HuH-7 (cell line): ENCODE data around the gene ZNF787.
"Not testable (repeated sequence)": the region's sequence is repeated elsewhere in the genome, so short reads cannot be mapped to it uniquely, and the experiment has no call there.

Experiments
- DNase-seq: peaks from one replicate; pipeline ENCODE4 v3.0.0; 2011; ENCODE audit warnings: low spot score

ZNF787 gene

DNA sequence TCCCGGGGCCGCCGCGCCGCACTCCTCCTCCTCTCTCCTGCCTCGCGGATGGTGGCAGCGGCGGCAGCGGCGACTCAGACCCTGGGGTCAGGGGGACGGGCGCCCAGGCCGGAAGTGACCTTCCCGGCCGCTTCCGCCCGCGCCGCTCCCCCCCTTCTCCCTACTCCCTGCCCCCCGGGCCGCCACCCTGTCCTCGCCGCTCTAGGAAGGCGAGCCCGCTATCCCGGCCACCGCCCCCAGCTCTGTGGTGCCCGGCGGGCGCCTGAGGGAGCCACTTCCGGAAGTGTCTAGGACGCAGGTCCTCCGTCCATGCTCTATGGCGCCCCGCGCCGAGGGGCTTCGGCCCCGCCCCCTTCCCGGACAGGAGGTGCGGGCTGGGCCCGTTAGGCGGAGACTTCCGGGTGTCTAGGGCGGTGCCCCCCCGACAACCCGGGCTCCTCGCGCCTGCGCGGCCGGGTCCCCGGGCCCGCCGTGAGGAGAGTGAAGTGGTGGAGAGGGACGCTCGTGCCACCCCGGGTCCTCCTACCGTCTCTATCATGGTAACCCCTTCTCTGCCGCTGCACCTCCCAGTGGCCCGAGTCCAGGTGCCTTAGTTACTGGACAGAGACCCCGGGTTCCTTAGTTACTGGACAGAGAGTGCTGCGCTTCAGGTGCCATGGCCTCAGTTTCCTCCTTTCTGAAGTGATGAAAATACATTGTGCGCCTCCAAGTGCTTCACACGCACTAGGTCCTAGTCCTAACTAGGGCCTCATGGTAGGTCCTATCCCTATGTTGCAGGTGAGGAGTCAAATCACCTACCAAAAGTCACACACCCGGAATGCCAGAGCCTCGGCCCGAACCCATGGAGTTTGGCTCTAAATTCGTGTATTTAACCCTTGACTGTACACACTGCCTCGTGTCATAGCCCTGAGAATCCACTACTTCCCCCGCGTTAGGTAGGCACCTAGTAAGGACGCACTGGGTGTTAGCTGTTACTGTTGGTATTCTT is at the start of gene ZNF787:
TSS of gene ZNF787 (minus strand) at position 116 of the 988 bp plus-strand sequence. CDS start 18,078 bp downstream, outside the sequence.
- DNase-seq = peak; percentile 99

DNA sequence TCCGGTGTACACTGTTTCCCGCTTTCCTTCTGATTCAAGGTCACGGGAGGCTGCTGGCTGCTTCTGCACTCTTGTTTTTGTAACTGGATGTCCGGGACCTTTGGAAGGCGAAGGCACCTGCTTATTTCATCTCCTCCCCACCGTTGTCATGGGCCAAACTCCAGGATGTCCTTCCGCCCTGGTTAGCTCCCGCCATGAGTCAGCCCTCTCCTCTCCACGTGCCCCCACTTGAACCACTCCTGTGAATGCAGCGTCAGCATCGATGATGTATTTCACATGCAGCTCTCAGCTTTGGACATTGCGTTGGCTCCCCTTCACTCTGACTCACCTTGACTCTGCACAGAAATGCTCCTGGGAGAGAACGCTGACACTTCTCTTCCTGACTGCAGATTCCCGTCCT is 49.2 kb upstream of the ZNF787 start:
- no peak for DNase-seq

DNA sequence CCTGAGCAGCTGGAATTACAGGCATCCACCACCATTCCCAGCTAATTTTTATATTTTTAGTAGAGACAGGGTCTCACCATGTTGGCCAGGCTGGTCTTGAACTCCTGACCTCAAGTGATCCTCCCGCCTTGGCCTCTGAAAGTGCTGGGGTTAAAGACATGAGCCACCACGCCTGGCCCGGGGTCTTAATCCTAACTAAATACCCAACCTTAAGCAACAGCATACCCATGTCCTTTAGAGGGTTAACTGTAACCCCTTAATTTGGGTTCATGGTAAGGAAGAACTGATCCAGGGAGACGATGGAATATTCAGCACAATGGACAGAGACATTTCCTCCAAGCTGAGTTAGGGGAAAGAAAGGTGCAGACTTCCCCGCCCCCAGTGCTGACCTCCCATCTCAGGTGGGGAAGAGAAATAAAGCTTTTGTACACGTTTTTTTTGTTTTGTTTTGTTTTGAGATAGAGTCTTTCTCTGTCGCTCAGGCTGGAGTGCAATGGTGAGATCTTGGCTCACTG is 46.0 kb upstream of the ZNF787 start:
- DNase-seq = peak; percentile 77

DNA sequence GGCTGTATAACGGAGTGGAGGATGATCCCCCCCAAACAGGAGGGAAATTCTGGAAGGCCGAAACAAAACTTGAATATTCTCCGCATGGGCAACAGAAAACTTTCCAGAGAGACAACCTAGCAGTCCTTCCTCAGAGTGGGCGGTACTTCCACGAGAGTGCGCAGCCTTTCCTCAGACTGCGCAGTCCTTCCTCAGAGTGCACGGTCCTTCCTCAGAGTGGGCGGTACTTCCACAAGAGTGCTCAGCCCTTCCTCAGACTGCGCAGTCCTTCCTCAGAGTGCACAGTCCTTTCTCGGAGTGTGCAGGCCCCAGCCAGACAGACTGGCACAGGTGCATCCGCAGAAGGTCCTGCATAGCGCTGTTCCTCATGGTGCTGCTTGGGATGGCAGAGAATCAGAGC is 42.0 kb upstream of the ZNF787 start:
- DNase-seq = no peak

DNA sequence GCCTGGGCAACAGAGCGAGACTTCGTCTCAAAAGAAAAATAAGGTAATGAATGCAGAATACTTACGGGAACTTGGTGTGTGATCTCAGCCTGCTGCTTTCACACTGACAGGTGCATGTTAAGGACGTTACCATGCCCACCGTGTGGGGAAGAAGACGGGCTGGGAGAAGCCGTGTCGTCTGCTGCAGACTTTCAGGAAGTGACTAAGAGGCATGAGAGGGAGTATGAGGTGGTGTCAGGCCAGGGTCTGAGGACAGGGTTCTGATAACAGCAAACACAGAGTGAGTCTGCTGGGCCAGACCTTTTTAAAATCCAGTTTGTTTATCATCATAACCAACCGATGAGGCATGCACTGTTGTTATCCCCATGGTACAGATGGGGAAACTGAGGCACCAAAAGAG is 41.2 kb upstream of the ZNF787 start:
- no peak for DNase-seq

DNA sequence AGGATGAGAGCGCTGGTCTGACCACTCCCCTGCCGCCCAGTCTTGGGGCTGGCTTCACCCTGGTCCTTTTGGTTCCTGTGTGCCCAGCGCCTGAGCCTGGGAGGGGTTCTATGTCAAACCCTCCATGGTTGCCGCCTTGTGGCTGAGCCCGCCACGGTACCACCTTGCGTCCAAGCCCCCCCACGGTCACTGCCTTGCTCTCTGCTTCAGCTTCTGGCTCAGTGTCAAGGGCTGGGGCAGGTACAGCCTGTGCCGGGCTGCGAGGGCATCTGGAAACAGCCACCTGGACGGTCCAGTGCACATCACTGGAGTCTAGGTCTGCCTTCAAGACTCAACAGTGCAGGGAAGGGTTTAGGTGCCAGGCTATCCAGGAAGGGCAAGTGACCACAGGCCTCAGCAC is 40.4 kb upstream of the ZNF787 start:
- DNase-seq = no peak

DNA sequence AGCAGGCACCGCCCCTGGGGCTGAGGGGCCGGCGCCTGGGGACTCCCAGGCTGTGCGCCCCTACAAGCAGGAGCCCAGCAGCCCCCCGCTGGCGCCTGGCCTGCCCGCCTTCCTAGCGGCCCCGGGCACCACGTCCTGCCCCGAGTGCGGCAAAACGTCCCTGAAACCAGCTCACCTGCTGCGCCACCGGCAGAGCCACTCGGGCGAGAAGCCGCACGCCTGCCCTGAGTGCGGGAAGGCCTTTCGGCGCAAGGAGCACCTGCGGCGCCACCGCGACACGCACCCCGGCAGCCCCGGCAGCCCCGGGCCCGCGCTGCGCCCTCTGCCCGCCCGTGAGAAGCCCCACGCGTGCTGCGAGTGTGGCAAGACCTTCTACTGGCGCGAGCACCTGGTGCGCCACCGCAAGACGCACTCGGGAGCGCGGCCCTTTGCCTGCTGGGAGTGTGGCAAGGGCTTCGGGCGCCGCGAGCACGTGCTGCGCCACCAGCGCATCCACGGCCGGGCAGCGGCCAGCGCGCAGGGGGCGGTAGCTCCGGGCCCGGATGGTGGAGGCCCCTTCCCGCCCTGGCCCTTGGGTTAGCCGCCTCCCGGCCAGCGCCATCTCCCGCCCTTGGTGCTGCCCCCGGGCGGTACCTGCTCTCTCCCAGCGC is 38.7 kb upstream of the ZNF787 start:
- no peak for DNase-seq

DNA sequence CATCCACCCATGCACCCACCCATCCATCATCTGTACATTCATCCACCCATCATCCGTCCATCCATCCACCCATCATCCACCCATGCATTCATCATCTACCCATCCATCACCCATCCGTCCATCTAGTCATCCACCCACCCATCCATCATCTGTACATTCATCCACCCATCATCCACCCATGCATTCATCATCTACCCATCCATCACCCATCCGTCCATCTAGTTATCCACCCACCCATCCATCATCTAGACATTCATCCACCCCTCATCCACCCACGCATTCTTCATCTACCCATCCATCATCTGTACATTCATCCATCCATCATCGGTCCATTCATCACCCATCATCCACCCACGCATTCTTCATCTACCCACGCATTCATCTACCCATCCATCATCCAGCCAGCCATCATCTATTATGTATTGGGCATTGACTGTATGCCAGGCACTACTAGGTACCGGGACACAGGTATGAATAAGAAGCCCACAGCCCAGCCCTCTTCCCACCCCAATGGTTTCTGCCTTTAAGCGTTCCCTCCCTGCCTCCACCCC is 38.0 kb upstream of the ZNF787 start:
- DNase-seq = no peak

DNA sequence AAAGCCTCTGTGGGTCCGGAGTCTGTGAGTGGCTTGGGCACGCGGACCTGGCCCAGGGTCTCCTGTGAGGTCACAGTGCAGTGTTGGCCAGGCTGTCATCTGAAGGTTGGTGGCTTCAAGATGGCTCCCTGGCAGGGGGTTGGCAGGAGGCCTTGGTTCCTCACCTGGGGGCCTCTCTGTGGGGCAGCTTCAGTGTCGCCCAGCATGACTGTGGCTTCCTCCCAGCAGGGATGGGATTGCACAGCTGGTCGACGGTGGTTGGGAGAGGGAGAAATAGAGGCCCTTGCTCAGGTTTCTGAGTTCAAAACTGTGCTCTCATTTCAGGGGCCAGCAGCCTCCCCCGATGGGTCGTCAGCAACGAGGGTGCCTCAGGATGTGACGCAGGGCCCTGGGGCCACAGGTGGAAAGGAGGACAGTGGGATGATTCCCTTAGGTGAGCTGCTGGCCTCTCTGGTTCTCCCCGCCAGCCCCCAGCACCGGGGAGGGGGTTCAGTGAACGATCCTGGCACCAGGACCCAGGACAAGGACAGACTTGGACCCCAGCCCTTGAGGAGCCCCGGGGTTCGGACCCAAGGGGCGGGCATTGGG is 37.2 kb upstream of the ZNF787 start:
- no peak for DNase-seq

DNA sequence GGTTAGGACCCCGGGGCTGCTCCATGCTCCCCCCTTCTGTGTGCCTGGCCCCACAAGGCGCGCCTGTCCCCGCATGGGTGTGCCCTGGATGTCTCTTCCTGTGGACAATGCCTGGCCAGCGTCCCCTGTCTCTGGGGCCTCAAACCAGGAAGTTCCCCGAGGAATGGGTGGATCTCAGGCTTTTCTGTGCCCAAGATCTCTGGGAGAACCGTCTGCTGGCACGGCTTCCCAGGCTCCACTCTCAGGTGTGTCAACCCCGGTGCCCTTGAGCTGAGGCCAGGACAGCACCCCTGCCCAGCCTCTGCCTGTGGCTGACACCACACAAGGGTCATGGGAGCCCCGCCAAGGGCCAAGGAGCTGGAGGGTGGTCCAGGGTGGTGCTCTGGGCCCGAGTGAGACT is 35.7 kb upstream of the ZNF787 start:
- no peak for DNase-seq

DNA sequence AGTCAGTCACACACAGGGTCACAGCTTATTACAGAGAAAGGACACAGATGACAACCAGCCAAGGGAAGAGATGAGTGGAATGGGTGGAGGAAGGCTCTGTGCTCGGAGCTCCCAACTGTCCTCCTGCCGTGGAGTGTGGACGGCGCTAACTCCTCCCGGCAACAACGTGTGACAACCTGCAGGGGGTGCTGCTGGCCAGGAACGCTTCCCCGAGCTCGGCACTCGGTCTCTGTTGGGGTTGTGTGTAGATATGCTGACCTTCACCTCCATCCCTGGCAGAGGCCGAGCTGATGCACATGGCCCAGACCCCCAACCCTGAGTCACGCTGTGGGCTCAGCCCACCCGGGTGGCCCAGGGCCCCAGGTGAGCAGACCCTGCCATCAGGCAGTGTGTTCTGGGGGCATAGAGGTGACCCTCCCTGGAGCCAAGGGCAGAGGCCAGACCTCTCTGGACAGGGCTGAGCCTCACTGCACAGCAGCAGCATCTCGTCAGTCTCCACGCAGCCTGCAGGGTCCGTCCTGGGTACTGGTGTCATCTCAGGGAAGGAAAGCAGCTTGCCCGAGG is 34.1 kb upstream of the ZNF787 start:
- peak; percentile 71 for DNase-seq

DNA sequence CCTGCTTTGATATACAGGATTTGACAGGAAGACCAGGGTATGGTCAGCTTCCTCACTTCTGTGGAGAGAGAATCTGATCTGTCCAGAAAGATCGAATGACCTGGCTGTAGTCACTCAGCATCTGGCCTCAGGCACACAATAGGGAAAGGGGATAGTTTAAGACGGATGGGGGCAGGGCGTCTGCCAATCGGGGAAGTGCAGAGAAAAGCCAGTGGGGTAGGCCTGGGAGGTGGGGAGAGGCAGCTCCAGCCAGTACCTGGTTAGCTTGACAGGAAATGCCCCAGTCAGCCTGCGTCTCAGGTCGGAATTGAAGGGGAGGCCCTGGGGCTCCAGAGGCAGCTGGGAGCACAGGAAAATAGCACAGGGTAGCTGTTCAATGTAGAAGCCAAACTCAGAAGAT is 32.4 kb upstream of the ZNF787 start:
- DNase-seq = no peak

DNA sequence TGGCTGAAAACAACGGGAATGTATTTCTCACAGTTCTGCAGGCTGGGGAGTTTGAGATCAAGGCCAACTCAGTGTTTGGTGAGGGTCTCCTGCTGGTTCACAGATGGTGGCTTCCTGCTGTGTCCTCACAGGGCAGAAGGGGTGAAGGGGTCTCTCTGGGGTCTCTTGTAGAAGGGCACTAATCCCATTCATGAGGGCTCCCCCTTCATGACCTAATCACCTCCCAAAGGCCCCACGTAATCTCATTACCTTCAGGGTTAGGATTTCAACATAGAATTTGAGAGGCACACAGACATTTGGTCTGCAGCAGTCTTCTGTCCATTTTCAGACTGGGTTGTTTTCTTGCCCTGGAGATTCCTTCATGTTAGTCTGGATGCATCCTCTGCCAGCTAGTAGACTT is 31.5 kb upstream of the ZNF787 start:
- no peak for DNase-seq

DNA sequence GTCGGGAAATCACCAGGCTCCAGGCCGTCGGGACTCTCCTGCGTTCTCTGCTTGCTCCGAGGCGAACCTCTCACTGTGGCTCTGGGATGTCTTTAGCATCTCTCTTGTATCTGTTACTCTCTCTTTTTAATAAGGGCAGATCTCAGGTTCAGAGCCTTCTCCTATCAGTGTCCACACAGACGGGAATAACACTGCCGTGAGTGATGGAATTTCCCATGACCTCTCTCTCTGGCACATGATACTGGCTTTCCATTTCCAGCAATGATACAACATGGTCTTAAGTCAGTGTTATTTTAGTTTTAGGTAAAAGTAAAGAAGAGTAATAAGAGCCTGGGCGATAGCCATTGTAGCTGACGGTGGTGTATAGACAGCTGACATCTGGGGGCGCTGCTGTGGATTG is 29.3 kb upstream of the ZNF787 start:
- no peak for DNase-seq

DNA sequence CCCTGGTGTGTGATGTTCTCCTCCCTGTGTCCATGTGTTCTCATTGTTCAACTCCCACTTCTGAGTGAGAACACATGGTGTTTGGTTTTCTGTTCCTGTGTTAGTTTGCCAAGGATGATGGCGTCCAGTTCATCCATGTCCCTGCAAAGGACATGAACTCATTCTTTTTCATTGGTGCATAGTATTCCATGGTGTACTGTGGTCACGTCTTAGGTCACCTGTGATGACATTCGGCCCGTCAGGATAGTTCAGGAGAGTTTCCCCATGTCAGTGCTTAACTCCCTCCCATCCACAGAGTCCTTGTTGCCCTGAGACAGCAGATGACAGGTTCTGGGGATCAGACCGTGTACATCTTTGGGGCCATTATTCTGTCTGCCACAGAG is 28.6 kb upstream of the ZNF787 start:
- no peak for DNase-seq

DNA sequence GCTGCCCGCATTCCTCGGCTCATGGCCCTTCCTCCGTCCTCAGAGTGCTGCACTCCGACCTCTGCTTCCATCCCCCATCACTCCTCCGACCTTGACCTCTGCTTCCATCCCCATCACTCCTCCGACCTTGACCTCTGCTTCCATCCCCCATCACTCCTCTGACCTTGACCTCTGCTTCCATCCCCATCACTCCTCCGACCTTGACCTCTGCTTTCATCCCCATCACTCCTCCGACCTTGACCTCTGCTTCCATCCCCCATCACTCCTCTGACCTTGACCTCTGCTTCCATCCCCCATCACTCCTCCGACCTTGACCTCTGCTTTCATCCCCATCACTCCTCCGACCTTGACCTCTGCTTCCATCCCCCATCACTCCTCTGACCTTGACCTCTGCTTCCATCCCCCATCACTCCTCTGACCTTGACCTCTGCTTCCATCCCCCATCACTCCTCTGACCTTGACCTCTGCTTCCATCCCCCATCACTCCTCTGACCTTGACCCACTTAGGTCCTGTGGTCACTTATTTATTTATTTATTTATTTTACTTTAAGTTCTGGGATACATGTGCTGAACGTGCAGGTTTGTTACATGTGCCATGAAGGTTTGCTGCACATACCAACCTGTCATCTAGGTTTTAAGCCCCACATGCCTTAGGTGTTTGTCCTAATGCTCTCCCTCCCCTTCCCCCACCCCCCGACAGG is 28.0 kb upstream of the ZNF787 start:
- not testable (repeated sequence) for DNase-seq

DNA sequence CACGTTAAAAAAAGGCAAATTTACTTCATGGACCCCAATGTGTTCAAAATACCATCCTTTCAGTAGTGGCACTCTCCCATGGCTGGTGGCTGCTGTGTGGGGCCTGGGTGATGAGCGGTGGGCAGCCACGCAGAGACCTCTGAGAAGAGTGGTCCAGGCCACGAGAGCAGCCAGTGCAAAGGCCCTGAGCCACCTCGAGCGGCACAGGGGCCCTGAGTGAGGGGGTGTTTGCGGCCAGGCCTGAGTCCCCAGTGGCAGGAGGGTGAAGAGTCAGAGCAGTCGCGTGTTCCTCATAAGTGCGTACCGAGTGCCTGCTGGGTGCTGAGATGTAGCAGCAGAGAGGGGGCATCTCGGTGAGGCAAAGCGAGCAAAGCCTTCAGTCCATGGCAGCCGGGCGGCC is 27.0 kb upstream of the ZNF787 start:
- no peak for DNase-seq

DNA sequence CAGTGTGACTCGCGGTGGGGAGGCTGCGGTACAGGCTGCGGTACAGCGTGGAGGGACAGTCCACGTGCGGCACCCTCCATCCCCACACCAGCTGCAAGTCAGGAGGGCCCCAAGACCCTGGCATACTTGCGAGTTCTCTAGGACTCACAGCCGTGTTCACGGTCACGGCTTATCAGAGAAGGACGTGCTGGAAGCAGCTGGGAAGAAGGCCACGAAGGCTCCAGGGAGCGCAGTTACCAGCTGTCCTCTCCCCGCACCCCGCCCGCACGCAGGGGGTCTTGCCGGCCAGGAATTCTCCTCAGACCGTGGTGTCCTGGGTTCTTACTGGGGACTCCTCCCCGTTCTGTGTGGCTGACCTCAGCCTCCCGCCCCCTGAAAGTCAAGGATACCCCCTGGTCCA is 26.2 kb upstream of the ZNF787 start:
- no peak for DNase-seq

DNA sequence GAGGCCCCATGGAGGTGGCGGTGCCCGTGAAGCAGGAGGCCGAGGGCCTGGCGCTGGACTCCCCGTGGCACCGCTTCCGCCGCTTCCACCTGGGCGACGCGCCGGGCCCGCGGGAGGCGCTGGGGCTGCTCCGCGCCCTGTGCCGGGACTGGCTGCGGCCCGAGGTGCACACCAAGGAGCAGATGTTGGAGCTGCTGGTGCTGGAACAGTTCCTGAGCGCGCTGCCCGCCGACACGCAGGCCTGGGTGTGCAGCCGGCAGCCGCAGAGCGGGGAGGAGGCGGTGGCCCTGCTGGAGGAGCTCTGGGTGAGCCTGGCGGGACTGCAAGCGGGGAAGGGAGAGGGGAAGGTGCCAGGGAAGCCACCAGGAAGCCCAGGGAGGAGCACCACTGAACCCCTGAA is 25.8 kb upstream of the ZNF787 start:
- no peak for DNase-seq

DNA sequence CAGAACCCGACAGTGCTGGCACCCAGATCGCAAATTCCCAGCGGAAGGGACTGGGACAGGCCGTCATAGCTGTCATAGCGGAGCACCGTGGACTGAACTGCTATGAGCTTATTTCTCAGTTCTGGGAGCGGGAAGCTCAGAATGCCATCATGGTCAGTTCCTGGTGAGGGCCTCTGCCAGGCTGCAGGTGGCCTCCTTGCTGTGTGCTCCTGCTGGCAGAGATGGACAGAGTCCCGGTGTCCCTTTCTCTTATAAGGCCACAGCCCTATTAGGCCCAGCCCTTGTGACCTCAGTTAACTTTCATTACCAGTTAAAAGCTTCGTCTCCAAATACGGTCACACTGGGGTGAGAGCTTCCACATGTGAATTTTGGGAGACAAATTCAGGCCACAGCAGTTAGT is 24.6 kb upstream of the ZNF787 start:
- DNase-seq = no peak

DNA sequence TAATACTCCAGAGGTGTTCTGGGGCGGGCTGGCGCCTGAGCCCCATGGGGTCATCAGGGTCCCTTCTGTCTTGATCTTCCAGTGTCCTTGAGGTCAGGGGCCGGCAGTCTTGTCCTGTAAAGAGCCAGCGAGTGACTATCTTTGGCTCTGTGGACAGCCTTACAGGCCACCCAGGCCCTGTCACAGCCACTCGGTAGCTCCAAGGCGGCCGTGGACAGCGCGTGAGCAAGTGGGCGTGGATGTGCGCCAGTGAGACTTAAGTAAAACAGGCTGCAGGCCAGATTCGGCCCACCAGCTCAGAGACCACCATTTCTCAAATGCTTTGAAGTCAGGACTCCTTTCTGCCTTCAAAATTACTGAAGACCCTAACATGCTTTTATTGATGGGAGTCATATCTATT is 23.7 kb upstream of the ZNF787 start:
- DNase-seq = no peak

DNA sequence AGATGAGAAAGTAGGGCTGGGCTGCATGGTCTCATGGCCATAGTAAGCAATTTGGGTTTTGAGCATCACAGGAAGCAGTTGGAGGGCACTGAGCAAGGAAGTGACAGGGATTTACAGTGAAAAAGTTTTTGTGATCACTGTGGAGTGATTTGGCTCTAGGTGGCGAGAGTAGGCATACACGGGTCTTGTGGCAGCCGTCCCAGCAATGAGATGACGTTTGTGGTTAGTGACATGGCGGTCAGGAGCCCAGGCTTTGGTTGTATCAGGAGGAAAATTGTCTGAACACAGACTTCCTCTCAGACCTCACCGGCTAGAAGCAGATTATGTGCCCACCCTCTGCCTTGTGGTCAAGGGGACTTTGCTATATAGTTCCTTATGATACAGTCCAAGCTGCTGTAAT is 23.3 kb upstream of the ZNF787 start:
- DNase-seq = no peak
